HepG2 (cell line): ENCODE measurements around the gene SRC. TPM values are rescaled to one million over a fixed set of nuclear protein-coding genes. Genes with fewer than 3 reads are reported as not detected.

Source experiments
- ARHGAP35 ChIP-seq: sonication (generic); formaldehyde crosslinking; IDR thresholded peaks from 2 replicates; pipeline ENCODE4 v1.9.0; 2022; ENCODE audit warnings: mild to moderate bottlenecking, inconsistent platforms, moderate library complexity, missing genetic modification reagents, borderline replicate concordance
- ASH2L ChIP-seq: fragments of 300-600, 200-600 bp; sonication (generic); IDR thresholded peaks from 2 replicates; pipeline ENCODE4 v1.7.0; 2017; ENCODE audit warnings: low read depth, mild to moderate bottlenecking, moderate library complexity, mixed read lengths, low read length; ENCODE audit not compliant: insufficient read length
- BRCA1 ChIP-seq: sonication (generic); formaldehyde crosslinking; IDR thresholded peaks from 2 replicates; pipeline ENCODE4 v1.4.0; 2020; ENCODE audit warnings: missing genetic modification reagents
- FOSL2 ChIP-seq: sonication (generic); formaldehyde crosslinking; IDR thresholded peaks from 2 replicates; pipeline ENCODE4 v1.4.0; 2020; ENCODE audit warnings: missing genetic modification reagents
- FOXJ3 ChIP-seq: sonication (generic); formaldehyde crosslinking; IDR thresholded peaks from 2 replicates; pipeline ENCODE4 v1.4.0; 2020; ENCODE audit warnings: missing genetic modification reagents, mild to moderate bottlenecking, borderline replicate concordance
- HHEX ChIP-seq: IDR thresholded peaks from 2 replicates; pipeline ENCODE4 v1.6.1; 2016; ENCODE audit warnings: control low read depth
- IKZF4 ChIP-seq: sonication (generic); formaldehyde crosslinking; IDR thresholded peaks from 2 replicates; pipeline ENCODE4 v1.5.1; 2020; ENCODE audit warnings: borderline replicate concordance, mild to moderate bottlenecking, low read depth, missing genetic modification reagents; ENCODE audit errors: not compliant biosample characterization
- MED1 ChIP-seq: sonication (generic); formaldehyde crosslinking; IDR thresholded peaks from 2 replicates; pipeline ENCODE4 v1.4.0; 2020; ENCODE audit warnings: missing genetic modification reagents
- NFATC3 ChIP-seq: sonication (generic); formaldehyde crosslinking; IDR thresholded peaks from 2 replicates; pipeline ENCODE4 v1.5.1; 2020; ENCODE audit warnings: mild to moderate bottlenecking, missing genetic modification reagents
- PAX8 ChIP-seq: sonication (generic); formaldehyde crosslinking; IDR thresholded peaks from 2 replicates; pipeline ENCODE4 v1.8.0; 2022; ENCODE audit warnings: mild to moderate bottlenecking, missing genetic modification reagents, borderline replicate concordance
- RARA ChIP-seq: IDR thresholded peaks from 2 replicates; pipeline ENCODE4 v1.6.1; 2016; ENCODE audit warnings: missing genetic modification reagents, missing compliant biosample characterization
- RXRA ChIP-seq: sonication (generic); formaldehyde crosslinking; IDR thresholded peaks from 2 replicates; pipeline ENCODE4 v1.5.1; 2020; ENCODE audit warnings: missing genetic modification reagents
- SMAD9 ChIP-seq: sonication (generic); formaldehyde crosslinking; IDR thresholded peaks from 2 replicates; pipeline ENCODE4 v1.5.1; 2020; ENCODE audit warnings: mild to moderate bottlenecking, missing genetic modification reagents
- SP140L ChIP-seq: sonication (generic); formaldehyde crosslinking; IDR thresholded peaks from 2 replicates; pipeline ENCODE4 v1.4.0; 2020; ENCODE audit warnings: missing genetic modification reagents, borderline replicate concordance
- ZNF207 ChIP-seq: fragments of 450-650 bp; IDR thresholded peaks from 2 replicates; pipeline ENCODE4 v1.6.1; 2016; ENCODE audit warnings: antibody characterized with exemption, borderline replicate concordance
- ZNF326 ChIP-seq: sonication (generic); formaldehyde crosslinking; IDR thresholded peaks from 2 replicates; pipeline ENCODE4 v1.4.0; 2020; ENCODE audit warnings: missing genetic modification reagents, borderline replicate concordance
- ZNF337 ChIP-seq: sonication (generic); formaldehyde crosslinking; IDR thresholded peaks from 2 replicates; pipeline ENCODE4 v1.5.1; 2020; ENCODE audit warnings: missing genetic modification reagents, low read depth, mild to moderate bottlenecking, borderline replicate concordance
- ZNF343 ChIP-seq: sonication (generic); formaldehyde crosslinking; IDR thresholded peaks from 2 replicates; pipeline ENCODE4 v1.4.0; 2020; ENCODE audit warnings: mild to moderate bottlenecking, missing genetic modification reagents
- ZNF577 ChIP-seq: sonication (generic); formaldehyde crosslinking; IDR thresholded peaks from 2 replicates; pipeline ENCODE4 v1.4.0; 2020; ENCODE audit warnings: mild to moderate bottlenecking, low read depth, missing genetic modification reagents, borderline replicate concordance
- ZNF589 ChIP-seq: sonication (generic); formaldehyde crosslinking; conservative IDR thresholded peaks from 2 replicates; pipeline ENCODE4 v1.8.0; 2022; ENCODE audit warnings: mild to moderate bottlenecking, moderate library complexity, missing genetic modification reagents
- ZNF616 ChIP-seq: sonication (generic); formaldehyde crosslinking; IDR thresholded peaks from 2 replicates; pipeline ENCODE4 v1.5.0; 2020; ENCODE audit warnings: low read depth, mild to moderate bottlenecking, missing genetic modification reagents
- ZNF644 ChIP-seq: IDR thresholded peaks from 2 replicates; pipeline ENCODE4 v1.6.1; 2016; ENCODE audit warnings: low read depth
- ZSCAN22 ChIP-seq: sonication (generic); formaldehyde crosslinking; IDR thresholded peaks from 2 replicates; pipeline ENCODE4 v1.4.0; 2020; ENCODE audit warnings: mild to moderate bottlenecking, missing genetic modification reagents
- polyA plus RNA-seq, 8 experiments: library from polyadenylated mRNA; depleted of rRNA in 3 of 8; stranded (reverse) in 7 of 8; unstranded in 1 of 8; fragments of >200 nt; fragmentation: Illumina TruSeq in 4 of 8; extraction: Trizol in 4 of 8; gene quantifications; 2 replicates each; pipeline versions ENCODE4 v1.2.1 to v1.2.3, GENCODE V29; 2011 to 2016; ENCODE audit warnings: low read depth in 4 of 8, missing spikeins in 1 of 8, mixed read lengths in 1 of 8; ENCODE audit not compliant: insufficient read depth in 1 of 8
- total RNA-seq, 5 experiments: library from RNA; depleted of rRNA; stranded (reverse); fragments of >200 nt; fragmentation: Illumina TruSeq; extraction: Trizol; gene quantifications; 2 replicates each; pipeline ENCODE4 v1.2.3, GENCODE V29; 2016; ENCODE audit warnings: low read depth in 1 of 5
- TF ChIP-seq, protein P1 (sequence below): sonication (generic); formaldehyde crosslinking; IDR thresholded peaks from 2 replicates; pipeline ENCODE4 v1.5.1; 2020; ENCODE audit warnings: missing genetic modification reagents, mild to moderate bottlenecking, borderline replicate concordance
- TF ChIP-seq, protein P2 (sequence below): sonication (generic); formaldehyde crosslinking; IDR thresholded peaks from 2 replicates; pipeline ENCODE4 v1.4.0; 2020; ENCODE audit warnings: missing genetic modification reagents, borderline replicate concordance
- TF ChIP-seq, protein P3 (sequence below): sonication (generic); formaldehyde crosslinking; IDR thresholded peaks from 2 replicates; pipeline ENCODE4 v1.4.0; 2020; ENCODE audit warnings: missing genetic modification reagents

The SRC gene
- total and polyA plus RNA-seq, 2 of the 13 experiments (the other 11 are each of a cell fraction or from before 2014, with no cell fraction given): 54.7 to 192 TPM

DNA sequence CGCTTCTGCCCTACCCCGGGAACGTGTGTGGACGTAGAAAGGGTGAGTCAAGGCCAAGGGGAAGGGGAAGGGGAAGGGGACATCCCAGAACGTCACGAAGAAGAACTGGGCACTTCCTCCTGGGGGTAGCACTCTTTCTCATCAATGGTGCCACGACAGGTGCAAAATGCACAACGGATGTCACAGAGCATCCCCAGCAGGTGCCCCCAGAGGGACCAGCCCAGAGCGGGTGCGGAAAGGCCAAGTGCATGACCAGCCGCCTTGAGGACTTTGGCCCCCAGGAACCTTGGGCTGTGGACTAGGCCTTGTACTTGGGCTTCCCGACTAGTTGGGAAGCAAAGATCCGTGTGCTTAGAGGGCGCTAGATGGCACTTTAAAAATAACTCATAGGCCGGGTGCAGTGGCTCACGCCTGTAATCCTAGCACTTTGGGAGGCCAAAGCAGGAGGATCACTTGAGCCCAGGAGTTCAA is 12.1 kb upstream of the SRC start (continued):
- peak; percentile 21 for TF ChIP-seq ASH2L
- TF ChIP-seq, protein P1, sequence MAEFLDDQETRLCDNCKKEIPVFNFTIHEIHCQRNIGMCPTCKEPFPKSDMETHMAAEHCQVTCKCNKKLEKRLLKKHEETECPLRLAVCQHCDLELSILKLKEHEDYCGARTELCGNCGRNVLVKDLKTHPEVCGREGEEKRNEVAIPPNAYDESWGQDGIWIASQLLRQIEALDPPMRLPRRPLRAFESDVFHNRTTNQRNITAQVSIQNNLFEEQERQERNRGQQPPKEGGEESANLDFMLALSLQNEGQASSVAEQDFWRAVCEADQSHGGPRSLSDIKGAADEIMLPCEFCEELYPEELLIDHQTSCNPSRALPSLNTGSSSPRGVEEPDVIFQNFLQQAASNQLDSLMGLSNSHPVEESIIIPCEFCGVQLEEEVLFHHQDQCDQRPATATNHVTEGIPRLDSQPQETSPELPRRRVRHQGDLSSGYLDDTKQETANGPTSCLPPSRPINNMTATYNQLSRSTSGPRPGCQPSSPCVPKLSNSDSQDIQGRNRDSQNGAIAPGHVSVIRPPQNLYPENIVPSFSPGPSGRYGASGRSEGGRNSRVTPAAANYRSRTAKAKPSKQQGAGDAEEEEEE (CRISPR knock-in tag): 0 out of 2 replicates have a peak, but pooled peaks have one; percentile 74
- peak; percentile 90 for TF ChIP-seq RXRA
- no peak for TF ChIP-seq ZNF207
- no peak for TF ChIP-seq ZNF644
- TF ChIP-seq ZSCAN22 (CRISPR knock-in tag): no peak
- no peak for TF ChIP-seq ZNF616 (CRISPR knock-in tag)
- TF ChIP-seq ZNF589 (CRISPR knock-in tag): no peak
- no peak for TF ChIP-seq BRCA1 (CRISPR knock-in tag)
- TF ChIP-seq ZNF577: no peak
- TF ChIP-seq SMAD9 (CRISPR knock-in tag): 0 out of 2 replicates have a peak, but pooled peaks have one; percentile 33
- TF ChIP-seq NFATC3: no peak
- TF ChIP-seq, protein P2, sequence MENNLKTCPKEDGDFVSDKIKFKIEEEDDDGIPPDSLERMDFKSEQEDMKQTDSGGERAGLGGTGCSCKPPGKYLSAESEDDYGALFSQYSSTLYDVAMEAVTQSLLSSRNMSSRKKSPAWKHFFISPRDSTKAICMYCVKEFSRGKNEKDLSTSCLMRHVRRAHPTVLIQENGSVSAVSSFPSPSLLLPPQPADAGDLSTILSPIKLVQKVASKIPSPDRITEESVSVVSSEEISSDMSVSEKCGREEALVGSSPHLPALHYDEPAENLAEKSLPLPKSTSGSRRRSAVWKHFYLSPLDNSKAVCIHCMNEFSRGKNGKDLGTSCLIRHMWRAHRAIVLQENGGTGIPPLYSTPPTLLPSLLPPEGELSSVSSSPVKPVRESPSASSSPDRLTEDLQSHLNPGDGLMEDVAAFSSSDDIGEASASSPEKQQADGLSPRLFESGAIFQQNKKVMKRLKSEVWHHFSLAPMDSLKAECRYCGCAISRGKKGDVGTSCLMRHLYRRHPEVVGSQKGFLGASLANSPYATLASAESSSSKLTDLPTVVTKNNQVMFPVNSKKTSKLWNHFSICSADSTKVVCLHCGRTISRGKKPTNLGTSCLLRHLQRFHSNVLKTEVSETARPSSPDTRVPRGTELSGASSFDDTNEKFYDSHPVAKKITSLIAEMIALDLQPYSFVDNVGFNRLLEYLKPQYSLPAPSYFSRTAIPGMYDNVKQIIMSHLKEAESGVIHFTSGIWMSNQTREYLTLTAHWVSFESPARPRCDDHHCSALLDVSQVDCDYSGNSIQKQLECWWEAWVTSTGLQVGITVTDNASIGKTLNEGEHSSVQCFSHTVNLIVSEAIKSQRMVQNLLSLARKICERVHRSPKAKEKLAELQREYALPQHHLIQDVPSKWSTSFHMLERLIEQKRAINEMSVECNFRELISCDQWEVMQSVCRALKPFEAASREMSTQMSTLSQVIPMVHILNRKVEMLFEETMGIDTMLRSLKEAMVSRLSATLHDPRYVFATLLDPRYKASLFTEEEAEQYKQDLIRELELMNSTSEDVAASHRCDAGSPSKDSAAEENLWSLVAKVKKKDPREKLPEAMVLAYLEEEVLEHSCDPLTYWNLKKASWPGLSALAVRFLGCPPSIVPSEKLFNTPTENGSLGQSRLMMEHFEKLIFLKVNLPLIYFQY (CRISPR knock-in tag): no peak
- TF ChIP-seq FOXJ3 (CRISPR knock-in tag): no peak
- TF ChIP-seq, protein P3, sequence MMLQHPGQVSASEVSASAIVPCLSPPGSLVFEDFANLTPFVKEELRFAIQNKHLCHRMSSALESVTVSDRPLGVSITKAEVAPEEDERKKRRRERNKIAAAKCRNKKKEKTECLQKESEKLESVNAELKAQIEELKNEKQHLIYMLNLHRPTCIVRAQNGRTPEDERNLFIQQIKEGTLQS (CRISPR knock-in tag): no peak
- no peak for TF ChIP-seq SP140L (CRISPR knock-in tag)
- TF ChIP-seq MED1 (CRISPR knock-in tag): no peak
- peak; percentile 50; the same call in 1 of the 2 replicates for TF ChIP-seq HHEX
- no peak for TF ChIP-seq PAX8 (CRISPR knock-in tag)
- peak; percentile 21 for TF ChIP-seq IKZF4
- TF ChIP-seq ZNF337: no peak
- no peak for TF ChIP-seq ZNF326 (CRISPR knock-in tag)
- TF ChIP-seq FOSL2 (CRISPR knock-in tag): peak; percentile 41; the same call in 1 of the 2 replicates
- 0 out of 2 replicates have a peak, but pooled peaks have one; percentile 73 for TF ChIP-seq ZNF343 (CRISPR knock-in tag)
- TF ChIP-seq ARHGAP35: 0 out of 2 replicates have a peak, but pooled peaks have one; percentile 65
- peak; percentile 94 for TF ChIP-seq RARA (CRISPR knock-in tag)
